H1 (cell line): Measurements from ENCODE around the gene ADCY3.

Experiments
- EP300 ChIP-seq, 2 experiments: IDR thresholded peaks; 1 replicate in 1 of 2; 2 replicates in 1 of 2; pipeline ENCODE4 v1.6.1; 2011 to 2012; ENCODE audit warnings: low read depth in 2 of 2, low read length in 2 of 2, mild to moderate bottlenecking in 2 of 2, borderline replicate concordance in 1 of 2, inconsistent platforms in 1 of 2, moderate library complexity in 1 of 2
- POLR2A ChIP-seq, 2 experiments: IDR thresholded peaks; 1 replicate in 1 of 2; 2 replicates in 1 of 2; pipeline ENCODE4 v1.6.1; 2011; ENCODE audit warnings: low read depth in 2 of 2, low read length in 2 of 2, mild to moderate bottlenecking in 2 of 2; ENCODE audit errors: control extremely low read depth in 1 of 2
- ZNF274 ChIP-seq: IDR thresholded peaks from 2 replicates; pipeline ENCODE4 v1.7.0; 2012; ENCODE audit warnings: low read length, borderline replicate concordance; ENCODE audit errors: extremely low read depth
- TF ChIP-seq, protein P1 (sequence below), 3 experiments: IDR thresholded peaks; 1 replicate in 2 of 3; 2 replicates in 1 of 3; pipeline versions ENCODE4 v1.5.1 to v1.6.1; 2011; ENCODE audit warnings: low read length in 3 of 3, mild to moderate bottlenecking in 3 of 3, inconsistent platforms in 2 of 3, low read depth in 1 of 3, moderate library complexity in 1 of 3; ENCODE audit not compliant: insufficient read depth in 1 of 3; ENCODE audit errors: control extremely low read depth in 1 of 3

DNA sequence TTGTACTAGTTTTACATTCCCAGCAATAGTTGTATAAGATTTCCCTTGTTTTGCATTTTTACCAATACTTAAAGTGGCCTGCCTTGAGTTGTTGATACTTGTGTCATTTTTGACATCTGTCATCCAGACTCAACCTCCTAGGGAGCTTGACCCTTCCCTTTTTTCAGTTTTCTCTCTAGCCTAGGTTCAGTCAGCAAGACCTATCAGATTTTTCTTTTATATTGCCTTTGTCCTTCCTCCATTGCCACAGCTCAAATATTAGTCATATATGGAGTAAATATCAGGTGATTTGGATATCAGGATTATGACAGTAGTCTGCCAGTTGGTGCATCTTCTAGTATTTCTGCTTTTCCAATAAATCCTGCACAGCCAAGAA is 113.4 kb downstream of the ADCY3 start:
- TF ChIP-seq EP300 (IDR thresholded peaks at IDR 0.05; ENCODE audit: borderline replicate concordance in 1 of 2, low read depth in 2 of 2, low read length in 2 of 2) (no peak), ZNF274 (no peak), POLR2A (IDR thresholded peaks at IDR 0.05; ENCODE audit: control extremely low read depth in 1 of 2, low read depth in 2 of 2, low read length in 2 of 2) (no peak)
- TF ChIP-seq, protein P1, sequence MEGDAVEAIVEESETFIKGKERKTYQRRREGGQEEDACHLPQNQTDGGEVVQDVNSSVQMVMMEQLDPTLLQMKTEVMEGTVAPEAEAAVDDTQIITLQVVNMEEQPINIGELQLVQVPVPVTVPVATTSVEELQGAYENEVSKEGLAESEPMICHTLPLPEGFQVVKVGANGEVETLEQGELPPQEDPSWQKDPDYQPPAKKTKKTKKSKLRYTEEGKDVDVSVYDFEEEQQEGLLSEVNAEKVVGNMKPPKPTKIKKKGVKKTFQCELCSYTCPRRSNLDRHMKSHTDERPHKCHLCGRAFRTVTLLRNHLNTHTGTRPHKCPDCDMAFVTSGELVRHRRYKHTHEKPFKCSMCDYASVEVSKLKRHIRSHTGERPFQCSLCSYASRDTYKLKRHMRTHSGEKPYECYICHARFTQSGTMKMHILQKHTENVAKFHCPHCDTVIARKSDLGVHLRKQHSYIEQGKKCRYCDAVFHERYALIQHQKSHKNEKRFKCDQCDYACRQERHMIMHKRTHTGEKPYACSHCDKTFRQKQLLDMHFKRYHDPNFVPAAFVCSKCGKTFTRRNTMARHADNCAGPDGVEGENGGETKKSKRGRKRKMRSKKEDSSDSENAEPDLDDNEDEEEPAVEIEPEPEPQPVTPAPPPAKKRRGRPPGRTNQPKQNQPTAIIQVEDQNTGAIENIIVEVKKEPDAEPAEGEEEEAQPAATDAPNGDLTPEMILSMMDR (IDR thresholded peaks at IDR 0.05; ENCODE audit: control extremely low read depth in 1 of 3, insufficient read depth in 1 of 3, low read depth in 1 of 3, low read length in 3 of 3): no peak
